CD4-positive, alpha-beta T cell treated with Interleukin-15 for 1 hour (primary cell): Measurements from ENCODE around the gene SRGAP3.

Experiments
- DNase-seq: peaks from one replicate; pipeline ENCODE4 v3.0.0-alpha.2; 2020

Gene SRGAP3

DNA sequence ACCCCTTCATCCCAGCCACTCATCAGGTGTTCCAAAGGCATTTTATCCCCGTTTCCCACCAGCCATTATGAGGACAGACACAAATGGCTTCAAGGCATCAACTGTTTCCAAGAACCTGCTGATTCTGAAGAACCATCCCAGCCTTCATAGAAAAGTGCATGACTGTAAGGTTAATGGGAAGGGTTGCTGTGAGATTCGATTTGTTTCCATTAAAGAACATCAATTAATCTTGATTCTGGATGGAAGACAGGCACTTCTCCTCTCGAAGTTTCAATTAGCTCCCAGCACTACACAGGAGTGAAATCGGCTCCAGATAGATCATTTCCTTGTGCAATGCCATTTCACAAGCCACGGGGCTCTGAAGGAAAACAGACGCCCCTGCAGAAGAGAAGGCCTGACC lies 25.8 kb downstream of the SRGAP3 start:
- DNase-seq = no peak

GRCh38 chr3:9222956-9223639 lies 26.3 kb downstream of the SRGAP3 start:
- DNase-seq = no peak

DNA sequence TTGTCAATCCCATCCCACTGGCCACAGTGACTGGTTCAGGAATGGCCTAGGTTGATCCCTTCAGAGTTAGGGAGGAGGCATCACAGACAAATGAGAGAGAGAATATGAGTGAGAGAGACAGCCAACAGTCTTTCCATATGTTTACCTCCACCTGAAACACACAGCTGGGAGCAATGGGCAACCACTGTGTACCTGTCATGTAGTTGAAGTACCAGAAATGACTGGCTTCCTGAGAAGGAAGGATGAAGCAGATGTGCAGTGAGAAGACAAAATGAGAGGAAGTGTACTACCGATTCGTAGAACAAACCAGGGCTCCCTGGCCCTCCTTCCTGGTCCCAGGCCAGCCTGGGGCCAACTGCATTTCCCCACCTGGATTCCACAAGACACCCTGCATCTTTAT lies 27.4 kb downstream of the SRGAP3 start:
- DNase-seq = no peak

GRCh38 chr3:9218514-9218846 lies 31.0 kb downstream of the SRGAP3 start:
- no peak for DNase-seq

DNA sequence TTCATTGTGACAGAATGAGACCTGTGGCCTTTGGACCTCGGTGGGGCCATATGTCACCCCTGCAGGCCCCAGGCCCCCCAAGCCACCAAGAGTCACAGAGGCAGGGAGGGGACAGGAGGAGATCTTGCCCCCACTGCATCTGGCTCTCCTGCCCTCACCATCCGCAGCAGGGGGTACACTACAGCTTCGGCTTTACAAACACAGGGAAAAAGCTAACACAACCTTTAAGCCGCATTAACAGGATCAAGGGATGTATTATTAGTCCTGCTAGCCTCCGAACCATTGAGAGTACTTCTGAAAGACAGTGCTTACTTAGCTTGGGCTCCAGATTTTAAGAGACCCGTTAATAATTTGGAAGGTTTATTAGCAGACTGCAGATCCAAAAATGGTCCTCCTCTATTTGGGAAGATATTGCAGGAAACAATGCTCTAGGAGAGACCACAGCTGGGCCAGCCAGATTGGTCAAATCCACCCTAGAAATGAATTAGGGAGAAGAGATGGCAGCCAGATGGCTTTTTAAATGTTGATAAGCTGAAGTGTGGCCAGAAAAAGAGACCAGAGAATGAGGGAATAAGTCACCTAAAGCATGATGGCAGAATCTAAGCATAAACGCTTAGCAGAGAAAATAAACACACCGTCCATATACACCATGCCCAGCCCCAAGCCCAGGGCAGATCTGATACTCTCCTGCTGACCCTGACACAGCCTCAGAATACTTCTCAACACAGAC lies 31.5 kb downstream of the SRGAP3 start:
- DNase-seq = no peak

- no peak for DNase-seq
Measured at GRCh38 chr3:9216736-9217135, 32.7 kb downstream of the SRGAP3 start.

DNA sequence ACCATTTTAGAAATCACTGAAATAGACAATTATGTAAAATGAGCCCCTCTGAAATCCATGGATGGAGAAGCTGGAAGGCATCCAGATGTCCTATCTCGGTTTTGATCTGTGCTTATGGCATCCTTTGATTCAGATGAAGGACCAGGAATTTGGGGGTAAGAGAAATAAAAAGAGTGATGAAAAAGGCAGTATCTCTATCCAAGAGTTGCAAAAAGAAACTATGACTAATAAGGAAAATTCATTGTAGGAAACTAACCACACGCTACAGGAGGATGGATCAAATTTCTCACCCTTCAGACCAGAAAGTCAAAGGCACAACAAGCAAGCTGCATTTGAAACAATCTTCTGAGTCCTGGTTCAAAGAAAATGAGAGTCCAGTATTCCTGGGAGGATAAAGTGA lies 34.8 kb downstream of the SRGAP3 start:
- DNase-seq = no peak

- no peak for DNase-seq
Measured at GRCh38 chr3:9214185-9214584, 35.3 kb downstream of the SRGAP3 start.

DNA sequence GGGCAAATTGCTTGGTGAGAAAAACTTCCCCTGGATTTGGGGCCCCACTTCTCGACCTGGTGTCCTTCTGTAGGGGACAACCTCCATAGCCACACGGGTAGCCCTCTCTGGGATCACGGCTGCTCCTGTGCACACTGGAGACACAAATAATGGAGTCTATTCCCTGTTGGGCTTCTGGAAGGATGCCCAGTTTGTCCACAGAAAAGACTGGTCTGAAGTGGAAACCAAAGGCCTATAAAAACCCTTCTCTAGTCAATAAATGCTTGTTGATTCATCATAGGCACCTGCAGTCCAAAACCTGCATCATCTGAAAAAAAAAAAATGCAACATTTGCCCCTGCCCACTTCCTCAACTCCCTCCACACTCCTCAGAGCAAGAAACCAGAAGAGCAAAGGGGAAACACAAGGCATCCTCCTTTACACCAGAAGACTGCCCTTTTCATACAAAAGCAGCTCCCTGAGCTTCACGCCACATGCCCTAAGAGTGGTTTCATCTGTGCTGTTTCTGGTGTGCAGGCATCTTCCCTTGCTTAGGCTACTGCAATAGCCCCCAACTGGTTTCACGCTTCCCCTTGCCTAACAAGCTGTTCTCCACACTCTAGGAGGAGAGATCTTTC lies 36.3 kb downstream of the SRGAP3 start:
- DNase-seq = no peak

- no peak for DNase-seq
Measured at GRCh38 chr3:9211155-9211950, 38.1 kb downstream of the SRGAP3 start.

GRCh38 chr3:9209777-9210176 lies 39.7 kb downstream of the SRGAP3 start:
- no peak for DNase-seq

GRCh38 chr3:9208605-9209152 lies 40.8 kb downstream of the SRGAP3 start:
- no peak for DNase-seq

DNA sequence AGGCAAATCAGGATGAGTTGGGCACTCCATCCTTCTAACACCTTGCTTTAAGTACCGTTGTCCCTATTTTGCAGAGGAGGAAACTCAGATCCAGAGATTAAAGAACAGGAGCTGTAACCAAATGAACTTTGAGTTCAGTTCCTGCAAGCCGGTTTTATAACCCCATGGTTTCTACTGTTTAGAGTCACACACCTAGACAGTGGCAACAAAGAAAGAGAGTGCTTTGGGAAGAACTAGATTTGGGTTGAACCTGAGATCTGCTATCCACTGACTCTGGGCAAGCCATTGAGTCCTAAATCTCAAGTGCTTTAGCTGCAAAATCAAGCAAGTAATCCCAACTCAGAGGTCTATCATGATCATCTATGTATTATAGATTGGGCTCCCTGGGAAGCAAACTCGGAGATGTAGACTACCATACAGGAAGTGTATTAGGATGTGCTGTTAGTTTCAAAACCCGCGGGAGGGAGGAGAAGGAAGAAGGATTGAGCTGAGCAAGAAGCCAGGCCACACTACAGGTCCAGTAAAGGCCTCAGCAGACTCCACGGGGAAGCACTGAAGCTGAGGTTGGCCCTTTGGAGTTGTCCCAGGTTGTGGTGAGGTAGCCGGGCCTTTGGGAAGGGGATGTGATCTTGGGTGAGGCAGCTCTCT lies 42.2 kb downstream of the SRGAP3 start:
- DNase-seq = no peak

DNA sequence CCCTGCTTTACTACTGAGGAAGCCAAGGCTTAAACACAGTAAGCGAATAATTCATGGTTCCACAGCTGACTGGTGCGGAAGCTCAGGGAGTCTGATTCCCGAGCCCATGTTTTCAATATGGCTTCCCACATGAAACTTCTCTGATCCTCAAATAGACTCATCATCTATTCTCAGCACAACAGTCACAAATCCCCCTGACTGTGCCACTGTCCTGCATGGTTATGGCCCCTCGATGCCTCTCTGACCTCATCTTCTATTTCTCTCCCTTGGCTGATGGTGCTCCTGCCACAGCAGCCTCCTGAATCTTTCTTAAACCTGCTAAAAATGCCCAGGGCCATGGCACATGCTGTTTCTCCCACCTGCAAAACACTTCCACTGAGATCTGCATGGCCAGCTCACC lies 43.2 kb downstream of the SRGAP3 start:
- no peak for DNase-seq

- no peak for DNase-seq
Measured at GRCh38 chr3:9205345-9206143, 43.9 kb downstream of the SRGAP3 start.

DNA sequence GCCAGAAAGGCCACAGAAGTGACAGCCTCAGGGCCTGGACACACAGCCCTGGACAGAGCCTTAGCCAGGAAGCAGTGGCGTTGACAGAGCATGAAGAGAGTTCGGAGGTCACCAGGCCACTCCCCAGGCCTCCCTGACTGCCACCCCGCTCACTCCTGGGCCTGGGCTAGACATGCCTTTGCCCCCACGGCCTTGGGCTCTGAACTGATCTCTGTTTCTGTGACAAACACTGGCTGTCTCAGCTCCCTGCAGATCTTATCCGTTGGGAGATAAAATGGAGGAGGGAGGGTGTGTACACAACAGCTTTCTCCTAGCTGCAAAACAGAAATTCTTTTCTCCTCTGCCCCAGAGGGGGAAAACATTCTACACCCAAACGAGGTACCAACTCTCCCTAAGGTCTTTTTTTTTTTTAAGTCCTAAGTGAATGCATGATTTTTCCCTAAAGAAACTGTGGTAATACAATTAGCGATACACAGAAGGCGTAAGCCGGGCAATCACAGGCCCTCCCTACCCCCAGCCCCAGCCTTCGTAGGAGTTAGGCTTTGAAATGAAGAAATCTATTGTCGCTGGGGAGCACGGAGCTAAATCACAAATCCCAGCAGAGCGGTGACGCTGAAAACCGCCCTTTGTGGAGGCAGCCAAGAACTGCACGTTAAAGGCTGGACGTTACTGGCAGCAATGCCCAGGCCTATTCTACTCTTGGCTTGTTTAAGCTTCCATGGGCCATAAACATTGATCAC lies 45.0 kb downstream of the SRGAP3 start:
- DNase-seq = no peak

GRCh38 chr3:9203317-9203716 lies 46.1 kb downstream of the SRGAP3 start:
- no peak for DNase-seq

DNA sequence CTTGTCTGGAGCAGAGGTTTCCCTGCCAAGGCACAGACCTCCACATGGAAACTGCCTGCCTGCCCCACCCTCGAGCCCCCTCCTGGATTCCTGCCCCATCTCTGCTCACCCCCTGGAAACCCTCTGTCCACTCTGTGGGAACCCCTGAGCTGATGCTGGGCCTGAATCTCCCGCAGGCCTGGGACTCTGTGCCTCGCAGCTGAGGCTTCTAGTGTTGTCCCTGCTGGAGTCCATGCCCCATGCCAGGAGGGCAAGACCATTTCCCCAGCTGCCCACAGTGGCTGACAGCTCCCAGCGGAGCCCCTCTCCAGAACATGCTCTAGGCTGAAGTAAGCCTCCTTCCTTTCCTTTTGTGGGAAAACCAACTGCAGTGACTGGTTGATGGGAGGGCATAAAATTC lies 46.9 kb downstream of the SRGAP3 start:
- DNase-seq = no peak

- no peak for DNase-seq
Measured at GRCh38 chr3:9201955-9202354, 47.5 kb downstream of the SRGAP3 start.

GRCh38 chr3:9201266-9201665 lies 48.2 kb downstream of the SRGAP3 start:
- DNase-seq = no peak

GRCh38 chr3:9199775-9200174 lies 49.7 kb downstream of the SRGAP3 start:
- no peak for DNase-seq
